ENCODE data around the gene FGF7.

DNA sequence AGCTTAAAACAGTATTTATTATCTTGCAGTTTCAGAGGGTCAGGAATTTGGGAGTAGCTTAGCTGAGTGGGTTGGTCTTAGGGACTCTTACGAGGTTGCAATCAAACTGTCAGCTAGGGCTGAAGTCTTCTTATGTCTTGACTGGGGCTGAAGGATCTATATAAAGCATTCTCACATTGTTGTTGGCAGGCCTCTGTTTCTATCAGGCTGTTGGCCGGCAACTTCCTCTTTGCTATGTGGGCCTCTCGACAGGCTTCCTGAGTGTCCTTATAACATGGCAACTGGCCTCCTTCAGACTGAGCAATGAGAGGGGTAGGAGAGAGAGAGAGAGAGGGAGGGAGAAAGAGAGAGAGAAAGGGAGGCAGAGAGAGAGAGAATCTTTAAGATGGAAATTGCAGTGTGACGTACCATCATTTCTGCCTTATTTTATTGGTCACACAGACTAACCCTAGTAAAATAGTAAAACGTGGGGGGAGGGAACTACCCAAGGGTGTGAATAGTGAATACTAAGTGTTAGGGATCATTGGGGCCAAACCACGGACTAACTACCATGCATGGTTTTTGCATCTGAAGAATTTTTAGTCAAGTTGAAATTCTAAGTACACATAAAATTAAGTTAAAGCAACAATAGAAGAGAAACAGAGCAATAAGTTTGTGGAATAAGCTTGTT, 16.1 kb downstream of the FGF7 start:
- TF ChIP-seq CTCF (IDR thresholded peaks at IDR 0.05) (no peak), POLR2A (IDR thresholded peaks at IDR 0.05) (no peak), POLR2AphosphoS5 (IDR thresholded peaks at IDR 0.05) (no peak), EP300 (IDR thresholded peaks at IDR 0.05) (no peak)
